Activated CD8-positive, alpha-beta T cell treated with anti-CD3 and anti-CD28 coated beads for 36 hours (primary cell): ENCODE data around the gene BMPER. TPM values are rescaled to one million over a fixed set of nuclear protein-coding genes. Genes with fewer than 3 reads are reported as not detected.

Source experiments
- ATAC-seq: fragments of 200-7000 bp; cut with Tn5 transposase; one replicate; pipeline ENCODE4 v1.10.0; 2021; ENCODE audit warnings: mild to moderate bottlenecking, moderate library complexity
- CTCF ChIA-PET: fragments of 350-600 bp; sonication (Branson Sonifier 250); formaldehyde crosslinking; loops from one replicate; lab custom pipeline; 2021; ENCODE audit warnings: antibody characterized with exemption; lab: Charles Lee
- POLR2A ChIA-PET: fragments of 350-600 bp; sonication (Branson Sonifier 250); formaldehyde crosslinking; loops from one replicate; lab custom pipeline; 2021; ENCODE audit warnings: antibody characterized with exemption; lab: Charles Lee
- DNase-seq: peaks from one replicate; pipeline ENCODE4 v3.0.0-alpha.2; 2020
- H3K27ac Mint-ChIP-seq: one replicate; pipeline ENCODE4 v1.8.0; 2021; ENCODE audit warnings: mild to moderate bottlenecking, mixed read lengths
- H3K27me3 Mint-ChIP-seq: one replicate; pipeline ENCODE4 v1.8.0; 2021; ENCODE audit warnings: mixed read lengths
- H3K36me3 Mint-ChIP-seq: one replicate; pipeline ENCODE4 v1.8.0; 2021; ENCODE audit warnings: low read depth, mixed read lengths
- H3K4me1 Mint-ChIP-seq: one replicate; pipeline ENCODE4 v1.8.0; 2021; ENCODE audit warnings: low read depth, mixed read lengths
- H3K4me3 Mint-ChIP-seq: one replicate; pipeline ENCODE4 v1.8.0; 2021; ENCODE audit warnings: mild to moderate bottlenecking, moderate library complexity, mixed read lengths
- H3K9me3 Mint-ChIP-seq: one replicate; pipeline ENCODE4 v1.8.0; 2021; ENCODE audit warnings: mixed read lengths
- intact Hi-C: fragments of 100-400 bp; cut with micrococcal nuclease; formaldehyde crosslinking; loops from one replicate; pipeline ENCODE4 v1.10.0; 2022
- total RNA-seq, 2 experiments: library from RNA; stranded (reverse); gene quantifications; one replicate each; pipeline ENCODE4 v1.2.3, GENCODE V29; 2021
- TF ChIP-seq, protein P1 (sequence below): fragments of 200-600 bp; IDR thresholded peaks from one replicate; pipeline ENCODE4 v1.8.0; 2022; ENCODE audit warnings: antibody characterized with exemption, mild to moderate bottlenecking

BMPER gene
- total RNA-seq, 2 experiments from 2014 or later = not detected

GRCh38 chr7:33981671-33982424 lies 76.5 kb downstream of the BMPER start:
- no peaks in the 10 kb centered on the region for H3K27me3 Mint-ChIP-seq
- CTCF ChIA-PET = interaction anchor here (0.8 to 1.5 kb wide), 2 partner anchors 49 to 50 kb away, joined by 3 to 4 read pairs; no protein-coding TSS in a partner anchor
- POLR2A ChIA-PET = no interaction called here

GRCh38 chr7:33982425-33982786 lies 77.1 kb downstream of the BMPER start:
- no peaks in the 10 kb centered on the region for H3K4me1 Mint-ChIP-seq
- no peaks in the 10 kb centered on the region for H3K9me3 Mint-ChIP-seq
- ChIA-PET CTCF (interaction anchor here (1.1 to 1.5 kb wide), 2 partner anchors 24 to 49 kb away, joined by 3 to 4 read pairs; no protein-coding TSS in a partner anchor), POLR2A (interaction anchor here (0.6 kb wide), 1 partner anchor 936 kb away, joined by 3 read pairs; no protein-coding TSS in a partner anchor)
- no peaks in the 10 kb centered on the region for H3K27me3 Mint-ChIP-seq
- H3K27ac Mint-ChIP-seq = no peak overlapping the region
- no peaks in the 10 kb centered on the region for H3K36me3 Mint-ChIP-seq
- no peak for DNase-seq
- intact Hi-C loops = no loop called here
- TF ChIP-seq, protein P1, sequence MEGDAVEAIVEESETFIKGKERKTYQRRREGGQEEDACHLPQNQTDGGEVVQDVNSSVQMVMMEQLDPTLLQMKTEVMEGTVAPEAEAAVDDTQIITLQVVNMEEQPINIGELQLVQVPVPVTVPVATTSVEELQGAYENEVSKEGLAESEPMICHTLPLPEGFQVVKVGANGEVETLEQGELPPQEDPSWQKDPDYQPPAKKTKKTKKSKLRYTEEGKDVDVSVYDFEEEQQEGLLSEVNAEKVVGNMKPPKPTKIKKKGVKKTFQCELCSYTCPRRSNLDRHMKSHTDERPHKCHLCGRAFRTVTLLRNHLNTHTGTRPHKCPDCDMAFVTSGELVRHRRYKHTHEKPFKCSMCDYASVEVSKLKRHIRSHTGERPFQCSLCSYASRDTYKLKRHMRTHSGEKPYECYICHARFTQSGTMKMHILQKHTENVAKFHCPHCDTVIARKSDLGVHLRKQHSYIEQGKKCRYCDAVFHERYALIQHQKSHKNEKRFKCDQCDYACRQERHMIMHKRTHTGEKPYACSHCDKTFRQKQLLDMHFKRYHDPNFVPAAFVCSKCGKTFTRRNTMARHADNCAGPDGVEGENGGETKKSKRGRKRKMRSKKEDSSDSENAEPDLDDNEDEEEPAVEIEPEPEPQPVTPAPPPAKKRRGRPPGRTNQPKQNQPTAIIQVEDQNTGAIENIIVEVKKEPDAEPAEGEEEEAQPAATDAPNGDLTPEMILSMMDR = no peak
- no peak for ATAC-seq
- no peak overlapping the region for H3K4me3 Mint-ChIP-seq

More at GRCh38 chr7:33981671-33982424, 76.5 kb downstream of the BMPER start:
- Mint-ChIP-seq H3K36me3 (no peaks in the 10 kb centered on the region), H3K27ac (no peak overlapping the region), H3K9me3 (no peaks in the 10 kb centered on the region), H3K4me1 (no peaks in the 10 kb centered on the region), H3K4me3 (no peak overlapping the region)
- intact Hi-C loops = no loop called here
- DNase-seq = no peak
- ATAC-seq = no peak
- TF ChIP-seq, protein P1 = no peak

- H3K9me3 Mint-ChIP-seq = no peaks in the 10 kb centered on the region
- H3K4me3 Mint-ChIP-seq = no peak overlapping the region
- no peak for DNase-seq
- no peak for ATAC-seq
- intact Hi-C loops = no loop called here
- H3K27ac Mint-ChIP-seq = no peak overlapping the region
- no peaks in the 10 kb centered on the region for H3K4me1 Mint-ChIP-seq
- no peaks in the 10 kb centered on the region for H3K27me3 Mint-ChIP-seq
- ChIA-PET CTCF (interaction anchor here (0.6 kb wide), 1 partner anchor 54 kb away, joined by 3 read pairs; no protein-coding TSS in a partner anchor), POLR2A (no interaction called here)
- no peaks in the 10 kb centered on the region for H3K36me3 Mint-ChIP-seq
- TF ChIP-seq, protein P1 = no peak
These were observed 81.1 kb downstream of the BMPER start for GRCh38 chr7:33986451-33986850.

DNA sequence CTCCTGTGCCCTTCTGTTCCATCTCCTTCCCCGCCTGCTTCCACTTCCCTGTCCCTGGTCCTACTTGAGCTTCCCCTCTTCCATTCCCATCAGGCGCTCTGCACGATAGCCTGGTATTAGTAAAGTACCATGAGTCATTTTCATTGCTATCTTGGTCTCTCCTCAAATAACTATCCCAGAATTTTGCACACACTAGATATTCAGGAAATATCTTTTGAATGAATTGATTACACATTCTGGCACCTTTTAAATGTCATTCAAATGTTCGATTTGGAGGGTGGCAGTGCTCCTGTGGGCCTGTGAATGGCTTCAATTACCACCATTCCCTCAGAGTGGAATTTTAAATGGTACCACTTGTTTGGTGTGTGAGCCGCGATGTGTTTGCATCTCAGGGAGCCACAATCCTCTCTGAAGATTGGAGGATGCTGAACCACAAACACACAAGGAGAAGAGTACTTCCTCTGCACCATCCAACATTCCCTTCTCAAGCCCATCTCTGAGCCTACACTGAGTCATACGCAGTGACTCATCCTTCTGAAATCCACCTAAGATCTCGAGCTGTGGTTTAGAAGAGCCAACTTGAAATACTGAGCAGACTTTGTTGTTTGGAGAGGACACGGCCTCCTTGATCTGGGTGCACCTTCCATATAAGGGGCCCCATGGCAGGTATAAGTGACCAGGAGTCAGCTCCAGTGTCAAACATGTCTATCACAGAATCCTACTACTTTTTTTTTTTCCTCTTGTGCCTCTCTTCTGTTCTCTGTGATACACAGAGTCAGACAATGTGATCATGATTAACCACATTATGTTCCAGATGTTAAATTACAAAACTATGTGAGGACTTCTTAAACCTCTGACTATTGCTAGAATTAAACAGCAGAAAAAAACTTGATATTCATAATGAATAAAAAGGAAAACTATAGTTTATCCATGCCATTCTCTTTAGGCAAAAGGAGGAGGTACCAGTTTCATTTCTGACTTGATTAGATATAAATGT lies 81.9 kb downstream of the BMPER start:
- H3K9me3 Mint-ChIP-seq = no peaks in the 10 kb centered on the region
- no peak for ATAC-seq
- H3K4me1 Mint-ChIP-seq = no peaks in the 10 kb centered on the region
- no peak overlapping the region for H3K27ac Mint-ChIP-seq
- no peak for DNase-seq
- no peak overlapping the region for H3K4me3 Mint-ChIP-seq
- ChIA-PET CTCF (no interaction called here), POLR2A (no interaction called here)
- TF ChIP-seq, protein P1 = no peak
- no peaks in the 10 kb centered on the region for H3K36me3 Mint-ChIP-seq
- intact Hi-C loops = no loop called here
- H3K27me3 Mint-ChIP-seq = no peaks in the 10 kb centered on the region
